Heart left ventricle (tissue), 13 donors: ENCODE results near the gene EMX2.

Source experiments
- CTCF ChIP-seq, 12 donors: fragments of 200-600 bp; sonication (generic) in 4 of 12; IDR thresholded peaks; one replicate each; pipeline versions ENCODE4 v1.5.0 to v1.8.0; 2018 to 2022; ENCODE audit warnings: antibody characterized with exemption in 12 of 12, mild to moderate bottlenecking in 5 of 12
- POLR2A ChIP-seq, 2 donors: fragments of 450-650 bp; IDR thresholded peaks; one replicate each; pipeline ENCODE4 v1.6.1; 2017; ENCODE audit warnings: antibody characterized with exemption in 2 of 2, mild to moderate bottlenecking in 2 of 2, moderate library complexity in 2 of 2
- donor health status: ischemic (EF 13 %, LVEDD 7.1; RV severe dilation, severe dysfunction).
- donor health status: DM: no; HTN: yes; CAD: no.
- donor health status: DM: no; HTN: no; CAD: no.
- donor health status: ischemic (EF 25% LVEDD 6.9; RV normal size, moderate dysfunction).
- donor health status: ischemic (EF 25% LVEDD 5.7; RV mildly dilated, moderate dysfunction).
- donor health status: ischemic (EF 35%, LVEDD 5.7; RV mildly dilated, moderate dysfunction).
- donor health status: nonischemic (EF 11% LVEDD 7.7; RV severe dilation, severe dysfunction).
- donor health status: DM: yes; HTN: yes; CAD: no.
- donor health status: PGD.
- donor health status: ischemic (EF 29% LVEDD 5.4; RV normal size, mild dysfunction).
- donor health status: nonischemic (EF 23%, LVEDD 6.1; RV moderate dilation, normal function).

- TF ChIP-seq POLR2A (IDR thresholded peaks at IDR 0.05) (no peak), CTCF (IDR thresholded peaks at IDR 0.05) (no peak)
Measured at GRCh38 chr10:117518246-117518645, 24.3 kb upstream of the EMX2 start.
